ENCODE results near the gene CASKIN2.

CASKIN2 gene

DNA sequence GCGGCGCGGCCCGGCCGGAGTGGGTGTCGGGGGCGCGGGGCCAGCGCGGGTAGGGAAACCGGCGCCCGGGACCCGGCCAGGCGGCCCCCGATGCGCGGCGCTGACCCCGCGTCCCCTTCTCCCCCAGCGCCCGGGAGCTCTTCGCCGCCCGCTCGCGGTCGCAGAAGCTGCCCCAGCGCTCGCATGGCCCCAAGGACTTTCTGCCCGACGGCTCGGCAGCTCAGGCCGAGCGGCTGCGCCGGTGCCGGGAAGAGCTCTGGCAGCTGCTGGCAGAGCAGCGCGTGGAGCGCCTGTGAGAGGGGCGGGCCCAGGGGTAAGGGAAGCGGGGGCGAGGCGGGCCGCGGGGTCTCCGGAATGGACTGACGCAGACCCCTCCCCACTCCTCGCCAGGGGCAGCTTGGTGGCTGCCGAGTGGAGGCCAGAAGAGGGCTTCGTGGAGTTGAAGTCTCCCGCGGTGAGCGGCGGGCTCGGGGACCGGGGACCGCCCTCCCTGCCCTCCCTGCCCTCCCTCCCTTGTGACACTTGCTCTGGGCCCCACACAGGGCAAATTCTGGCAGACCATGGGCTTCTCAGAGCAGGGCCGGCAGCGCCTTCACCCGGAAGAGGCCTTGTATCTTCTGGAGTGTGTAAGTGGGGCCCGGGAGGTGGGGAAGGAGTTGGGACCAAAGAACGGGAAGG, 1.4 kb upstream of the CASKIN2 start:
- H3K27me3 ChIP-seq (ENCODE audit: low read depth, low read length) = no peaks in the 10 kb centered on the region
- H3K4me1 ChIP-seq (ENCODE audit: control insufficient read depth in 1 of 2, insufficient read depth in 2 of 2, low read length in 2 of 2) = peaks cover 10 to 40% of the 10 kb centered on the region in 2 donors
- no peak overlapping the region for H3K27ac ChIP-seq (ENCODE audit: low read length)
- peaks cover under 1 to 8% of the 10 kb centered on the region in 2 donors for H3K36me3 ChIP-seq (ENCODE audit: control insufficient read depth in 1 of 2, insufficient read depth in 2 of 2, low read length in 2 of 2)
- no peaks in the 10 kb centered on the region for H3K9me3 ChIP-seq (ENCODE audit: control insufficient read depth in 1 of 2, low read length in 2 of 2)
- H3K4me3 ChIP-seq (ENCODE audit: low read depth in 1 of 2, low read length in 2 of 2) = peak overlapping the region; percentile 50 to 83

DNA sequence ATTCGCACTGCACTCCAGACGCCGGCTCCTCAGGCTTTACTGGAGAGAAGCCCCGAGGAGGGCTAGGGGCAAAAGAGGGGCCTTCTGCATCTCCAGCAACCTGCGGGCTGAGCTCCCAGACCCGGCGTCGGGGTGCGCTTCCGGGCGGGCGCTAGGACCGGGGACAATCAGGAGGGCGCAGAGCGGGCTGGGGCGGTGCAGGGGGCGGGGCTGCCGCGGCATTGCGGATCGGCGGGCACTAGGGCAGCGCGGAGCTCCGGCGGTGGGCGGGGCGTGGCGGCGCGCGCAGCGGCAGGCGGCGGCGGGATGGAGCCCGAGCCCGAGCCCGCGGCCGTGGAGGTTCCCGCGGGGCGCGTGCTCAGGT, 900 bp upstream of the CASKIN2 start, which contains the start of gene TSEN54:
Gene TSEN54 (plus strand): TSS at position 274 of the 364 bp plus-strand sequence. CDS start 33 bp downstream, at position 307.
- Histone ChIP-seq H3K9me3 (ENCODE audit: control insufficient read depth in 1 of 2, low read length in 2 of 2) (no peaks in the 10 kb centered on the region), H3K27ac (ENCODE audit: low read length) (no peak within 1 kb of the TSS), H3K4me3 (ENCODE audit: low read depth in 1 of 2, low read length in 2 of 2) (peak within 1 kb of the TSS; percentile 68 to 83), H3K27me3 (ENCODE audit: low read depth, low read length) (no peaks in the 10 kb centered on the region), H3K36me3 (ENCODE audit: control insufficient read depth in 1 of 2, insufficient read depth in 2 of 2, low read length in 2 of 2) (peaks cover 3 to 8% of the 10 kb centered on the region in 2 donors), H3K4me1 (ENCODE audit: control insufficient read depth in 1 of 2, insufficient read depth in 2 of 2, low read length in 2 of 2) (peaks cover 10 to 43% of the 10 kb centered on the region in 2 donors)

DNA sequence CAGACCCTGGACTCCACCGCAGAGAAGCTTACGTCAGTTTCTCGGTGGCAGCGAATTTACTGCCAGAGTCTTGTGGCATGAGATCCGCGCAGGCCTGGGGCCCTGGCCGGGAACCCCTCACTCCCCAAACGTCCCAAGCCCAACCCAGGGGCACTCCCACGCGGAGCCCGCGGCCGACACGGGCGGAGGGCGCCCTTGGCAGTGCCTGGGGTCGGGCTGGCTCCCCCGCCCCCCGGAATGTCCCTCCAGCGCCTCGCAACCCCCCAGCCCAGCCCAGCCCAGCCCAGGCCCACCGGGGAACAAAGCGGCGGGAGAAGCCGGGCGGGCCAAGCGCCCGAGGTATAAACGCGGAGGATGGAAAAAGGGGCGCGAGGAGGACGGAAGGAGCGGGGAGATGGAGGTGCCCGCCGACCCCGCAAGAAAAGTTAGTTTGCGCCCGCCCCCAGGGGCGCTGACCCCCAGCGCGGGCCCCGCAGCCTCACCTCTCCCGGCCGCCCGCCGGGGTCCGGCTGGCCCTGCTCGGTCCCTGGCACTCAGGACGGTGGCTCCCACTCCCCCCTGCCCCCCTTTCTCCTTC, 330 bp downstream of the CASKIN2 start:
- H3K4me1 ChIP-seq (ENCODE audit: control insufficient read depth in 1 of 2, insufficient read depth in 2 of 2, low read length in 2 of 2) = peaks cover 10 to 46% of the 10 kb centered on the region in 2 donors
- peak overlapping the region; percentile 45 for H3K27ac ChIP-seq (ENCODE audit: low read length)
- H3K9me3 ChIP-seq (ENCODE audit: control insufficient read depth in 1 of 2, low read length in 2 of 2) = no peaks in the 10 kb centered on the region
- peaks cover 3 to 9% of the 10 kb centered on the region in 2 donors for H3K36me3 ChIP-seq (ENCODE audit: control insufficient read depth in 1 of 2, insufficient read depth in 2 of 2, low read length in 2 of 2)
- H3K27me3 ChIP-seq (ENCODE audit: low read depth, low read length) = no peaks in the 10 kb centered on the region
- H3K4me3 ChIP-seq (ENCODE audit: low read depth in 1 of 2, low read length in 2 of 2) = peak overlapping the region; percentile 65 to 83

DNA sequence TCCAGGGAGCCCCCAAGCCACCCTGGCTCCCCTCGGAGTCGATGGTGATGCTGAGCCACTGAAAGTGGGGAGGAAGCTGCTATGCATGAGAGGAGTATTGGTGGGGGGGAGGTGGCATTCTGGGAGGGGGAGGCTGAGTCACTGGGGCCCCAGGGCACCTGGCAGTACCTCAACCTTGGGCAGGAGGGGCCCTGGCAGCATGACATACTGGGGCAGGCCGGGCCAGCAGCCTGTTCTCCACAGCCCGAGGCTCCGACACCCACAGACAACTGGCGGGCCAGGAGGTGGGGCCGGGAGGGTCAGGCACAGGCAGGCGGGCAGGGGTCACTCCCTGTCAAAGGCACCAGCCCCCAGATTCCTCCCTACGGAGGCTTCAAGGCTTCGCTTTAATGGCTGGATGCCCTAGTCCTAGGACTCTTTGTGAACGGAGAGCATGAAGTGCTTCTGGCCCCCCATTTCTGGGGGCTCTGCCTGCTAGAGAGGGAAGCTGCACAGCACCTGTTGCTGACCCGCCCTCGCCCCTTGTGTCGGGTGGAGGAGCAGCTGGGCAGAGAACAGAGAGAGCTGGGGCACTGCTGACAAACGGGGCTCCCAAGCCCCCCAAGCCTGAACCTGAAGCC, 928 bp downstream of the CASKIN2 start:
- Histone ChIP-seq H3K4me3 (ENCODE audit: low read depth in 1 of 2, low read length in 2 of 2) (peak overlapping the region; percentile 65 to 83), H3K4me1 (ENCODE audit: control insufficient read depth in 1 of 2, insufficient read depth in 2 of 2, low read length in 2 of 2) (peaks cover 12 to 49% of the 10 kb centered on the region in 2 donors), H3K27me3 (ENCODE audit: low read depth, low read length) (no peaks in the 10 kb centered on the region), H3K36me3 (ENCODE audit: control insufficient read depth in 1 of 2, insufficient read depth in 2 of 2, low read length in 2 of 2) (peaks cover 3 to 9% of the 10 kb centered on the region in 2 donors), H3K9me3 (ENCODE audit: control insufficient read depth in 1 of 2, low read length in 2 of 2) (no peaks in the 10 kb centered on the region), H3K27ac (ENCODE audit: low read length) (peak overlapping the region; percentile 45)

DNA sequence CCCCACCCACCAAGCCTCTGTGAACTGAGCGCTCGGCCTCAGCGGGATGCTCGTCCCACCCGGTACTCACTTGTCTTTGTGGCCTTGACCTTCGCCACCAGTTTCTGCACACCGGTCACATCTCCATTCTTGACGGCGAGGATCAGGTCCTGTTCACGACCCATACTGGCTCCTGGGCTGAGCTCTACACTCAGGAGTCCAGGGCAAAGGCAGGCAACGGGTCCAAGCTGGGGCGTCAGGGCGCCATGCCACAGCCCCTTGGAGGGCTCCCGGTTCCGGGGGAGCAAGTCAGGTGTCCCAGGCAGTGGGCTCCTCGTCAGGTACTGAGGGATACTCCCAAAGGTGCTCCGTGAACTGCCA, 1.7 kb downstream of the CASKIN2 start:
- H3K9me3 ChIP-seq (ENCODE audit: control insufficient read depth in 1 of 2, low read length in 2 of 2) = no peaks in the 10 kb centered on the region
- H3K27ac ChIP-seq (ENCODE audit: low read length) = peak overlapping the region; percentile 23
- H3K4me3 ChIP-seq (ENCODE audit: low read depth in 1 of 2, low read length in 2 of 2) = peak overlapping the region; percentile 65 to 83
- peaks cover 18 to 57% of the 10 kb centered on the region in 2 donors for H3K4me1 ChIP-seq (ENCODE audit: control insufficient read depth in 1 of 2, insufficient read depth in 2 of 2, low read length in 2 of 2)
- H3K36me3 ChIP-seq (ENCODE audit: control insufficient read depth in 1 of 2, insufficient read depth in 2 of 2, low read length in 2 of 2) = peaks cover 3 to 9% of the 10 kb centered on the region in 2 donors
- H3K27me3 ChIP-seq (ENCODE audit: low read depth, low read length) = no peaks in the 10 kb centered on the region

DNA sequence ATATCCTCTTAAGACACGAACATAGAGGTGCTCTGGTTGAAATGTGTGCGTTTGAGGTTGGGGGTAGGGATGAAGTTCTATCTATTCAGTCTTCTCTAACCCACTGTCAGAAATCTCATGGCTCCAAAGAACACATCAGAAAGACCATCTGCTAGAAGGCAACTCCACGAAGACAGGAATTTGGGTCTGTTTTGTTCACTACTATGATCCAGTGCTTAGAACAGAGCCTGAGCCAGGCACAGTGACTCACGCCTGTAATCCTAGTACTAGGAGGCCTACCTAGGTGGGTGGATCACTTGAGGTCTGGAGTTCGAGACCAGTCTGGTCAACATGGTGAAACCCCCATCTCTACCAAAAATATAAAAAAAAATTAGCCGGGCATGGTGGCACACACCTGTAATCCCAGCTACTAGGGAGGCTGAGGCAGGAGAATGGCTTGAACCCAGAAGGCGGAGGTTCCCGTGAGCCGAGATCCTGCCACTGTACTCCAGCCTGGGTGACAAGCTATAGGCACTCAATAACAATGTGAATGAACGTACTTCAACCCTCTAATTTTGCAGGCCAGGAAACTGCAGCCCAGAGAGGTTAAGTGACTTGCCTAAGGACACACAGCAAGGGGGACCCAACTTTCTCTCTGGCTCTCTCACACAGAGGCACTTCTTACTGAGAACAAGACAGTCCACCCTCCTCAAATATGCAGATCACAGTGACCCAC, 2.3 kb downstream of the CASKIN2 start:
- peak overlapping the region; percentile 65 to 83 for H3K4me3 ChIP-seq (ENCODE audit: low read depth in 1 of 2, low read length in 2 of 2)

DNA sequence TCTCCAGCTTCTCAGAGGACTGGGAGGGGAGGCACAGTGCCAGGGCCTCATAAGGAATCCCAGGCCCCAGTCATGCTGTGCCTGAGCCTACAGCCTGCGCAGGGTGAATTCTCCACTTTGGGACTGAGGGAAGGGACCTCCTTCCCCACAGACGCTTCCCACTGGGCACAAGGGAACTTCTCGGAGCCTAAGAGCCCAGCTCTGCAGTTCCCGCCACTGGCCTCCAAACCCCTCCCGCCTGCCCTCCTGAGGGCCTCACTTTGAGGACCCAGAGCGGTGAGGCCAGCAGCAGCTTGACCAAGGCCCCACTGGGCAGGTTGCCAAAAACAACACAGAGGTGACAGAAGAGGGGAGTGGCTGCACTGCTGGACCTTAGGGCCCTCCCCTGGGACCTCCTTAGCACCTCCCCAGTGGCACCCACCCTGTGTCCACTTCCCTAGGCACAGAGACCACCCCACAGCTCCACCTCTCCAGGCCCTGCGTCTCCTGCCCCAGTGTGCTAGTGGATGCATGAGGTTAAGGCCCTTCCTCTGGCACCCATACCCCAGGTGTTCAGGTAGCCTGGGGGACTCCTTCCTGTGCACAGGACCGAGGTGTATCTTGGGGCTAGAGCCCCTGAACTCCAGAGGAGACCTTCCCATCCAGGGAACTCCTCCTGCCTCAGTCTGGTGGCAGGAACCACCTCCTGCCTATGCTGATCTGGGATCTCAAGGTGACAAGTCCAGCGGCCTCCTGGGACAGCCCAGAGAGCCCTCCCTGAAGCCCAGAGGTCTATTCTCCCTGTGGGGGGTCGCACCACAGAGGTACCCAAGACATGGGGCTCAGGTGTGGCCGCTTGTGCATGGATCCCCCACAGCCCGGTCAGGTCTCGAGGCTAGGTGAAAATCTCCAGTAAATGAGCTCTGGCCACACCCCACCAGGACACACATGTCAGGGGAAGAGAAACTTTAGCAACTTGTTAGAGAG, 3.4 kb downstream of the CASKIN2 start:
- peaks cover 9 to 54% of the 10 kb centered on the region in 2 donors for H3K4me1 ChIP-seq (ENCODE audit: control insufficient read depth in 1 of 2, insufficient read depth in 2 of 2, low read length in 2 of 2)

More for the DNA sequence above, 2.3 kb downstream of the CASKIN2 start:
- Histone ChIP-seq H3K27me3 (ENCODE audit: low read depth, low read length) (no peaks in the 10 kb centered on the region), H3K27ac (ENCODE audit: low read length) (no peak overlapping the region), H3K4me1 (ENCODE audit: control insufficient read depth in 1 of 2, insufficient read depth in 2 of 2, low read length in 2 of 2) (peaks cover 19 to 62% of the 10 kb centered on the region in 2 donors), H3K36me3 (ENCODE audit: control insufficient read depth in 1 of 2, insufficient read depth in 2 of 2, low read length in 2 of 2) (peaks cover 3 to 9% of the 10 kb centered on the region in 2 donors), H3K9me3 (ENCODE audit: control insufficient read depth in 1 of 2, low read length in 2 of 2) (no peaks in the 10 kb centered on the region)

DNA sequence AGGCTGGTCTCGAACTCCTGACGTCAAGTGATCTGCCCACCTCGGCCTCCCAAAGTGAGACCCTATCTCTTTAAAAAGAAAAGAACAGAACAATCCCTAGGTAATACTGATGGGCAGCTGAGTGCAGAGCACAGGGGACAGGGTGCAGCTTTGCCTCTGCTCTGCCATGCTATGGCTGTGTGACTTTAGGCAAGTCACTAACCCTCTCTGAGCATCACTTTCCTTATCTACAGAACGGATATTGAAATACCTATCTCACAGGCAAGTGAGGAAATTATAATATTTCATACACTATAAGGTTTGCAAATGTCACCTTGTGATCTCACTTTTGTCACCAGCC, 4.1 kb downstream of the CASKIN2 start:
- H3K27me3 ChIP-seq (ENCODE audit: low read depth, low read length) = no peaks in the 10 kb centered on the region
- H3K9me3 ChIP-seq (ENCODE audit: control insufficient read depth in 1 of 2, low read length in 2 of 2) = no peaks in the 10 kb centered on the region
- peaks cover 9 to 53% of the 10 kb centered on the region in 2 donors for H3K4me1 ChIP-seq (ENCODE audit: control insufficient read depth in 1 of 2, insufficient read depth in 2 of 2, low read length in 2 of 2)
- peaks cover 3 to 21% of the 10 kb centered on the region in 2 donors for H3K36me3 ChIP-seq (ENCODE audit: control insufficient read depth in 1 of 2, insufficient read depth in 2 of 2, low read length in 2 of 2)
- H3K27ac ChIP-seq (ENCODE audit: low read length) = no peak overlapping the region
- H3K4me3 ChIP-seq (ENCODE audit: low read depth in 1 of 2, low read length in 2 of 2) = peak overlapping the region; percentile 33 to 83

More for the DNA sequence above, 3.4 kb downstream of the CASKIN2 start:
- Histone ChIP-seq H3K4me3 (ENCODE audit: low read depth in 1 of 2, low read length in 2 of 2) (peak overlapping the region; percentile 33 to 83), H3K27ac (ENCODE audit: low read length) (no peak overlapping the region), H3K27me3 (ENCODE audit: low read depth, low read length) (no peaks in the 10 kb centered on the region), H3K36me3 (ENCODE audit: control insufficient read depth in 1 of 2, insufficient read depth in 2 of 2, low read length in 2 of 2) (peaks cover 3 to 15% of the 10 kb centered on the region in 2 donors), H3K9me3 (ENCODE audit: control insufficient read depth in 1 of 2, low read length in 2 of 2) (no peaks in the 10 kb centered on the region)

DNA sequence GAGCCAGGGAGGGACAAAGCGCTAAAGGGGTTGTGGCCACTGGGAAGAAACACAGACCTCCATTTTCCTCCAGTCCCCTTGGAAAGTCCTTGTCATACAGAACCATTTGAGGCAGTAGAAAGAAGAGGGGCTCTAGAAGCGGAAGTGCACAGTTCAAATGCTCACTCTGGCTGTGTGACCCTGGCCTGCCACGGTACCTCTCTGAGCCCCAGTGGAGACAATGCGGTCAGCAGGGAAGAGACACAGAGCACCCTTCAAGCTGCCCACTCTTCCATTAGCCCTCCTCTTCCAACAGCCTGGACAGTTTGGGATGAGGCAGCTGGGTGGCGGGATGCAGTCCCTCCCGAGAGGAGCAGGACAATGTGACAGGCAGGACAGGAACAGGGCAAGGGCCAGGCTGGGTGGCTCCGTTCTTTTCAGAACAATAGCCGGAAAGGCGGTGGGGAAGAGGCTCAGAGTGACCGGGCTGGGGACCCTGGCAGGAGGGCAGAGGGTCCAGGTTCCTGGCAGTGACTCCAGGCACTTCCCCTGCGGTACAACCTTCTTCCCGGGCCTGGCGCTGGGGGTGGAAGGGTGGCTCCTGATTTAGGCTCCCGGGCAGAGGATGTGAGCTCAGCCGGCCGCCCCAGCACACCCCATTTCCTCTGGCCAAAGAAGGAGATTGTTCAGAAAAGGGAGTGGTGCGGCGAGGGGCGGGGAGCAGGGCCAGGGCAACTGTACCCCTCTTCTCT, 5.6 kb downstream of the CASKIN2 start:
- Histone ChIP-seq H3K4me1 (ENCODE audit: control insufficient read depth in 1 of 2, insufficient read depth in 2 of 2, low read length in 2 of 2) (peaks cover 9 to 53% of the 10 kb centered on the region in 2 donors), H3K4me3 (ENCODE audit: low read depth in 1 of 2, low read length in 2 of 2) (peak overlapping the region in 1 of 2 donors; percentile 0), H3K27me3 (ENCODE audit: low read depth, low read length) (no peaks in the 10 kb centered on the region), H3K9me3 (ENCODE audit: control insufficient read depth in 1 of 2, low read length in 2 of 2) (no peaks in the 10 kb centered on the region), H3K27ac (ENCODE audit: low read length) (peak overlapping the region; percentile 63), H3K36me3 (ENCODE audit: control insufficient read depth in 1 of 2, insufficient read depth in 2 of 2, low read length in 2 of 2) (peaks cover 11 to 35% of the 10 kb centered on the region in 2 donors)

DNA sequence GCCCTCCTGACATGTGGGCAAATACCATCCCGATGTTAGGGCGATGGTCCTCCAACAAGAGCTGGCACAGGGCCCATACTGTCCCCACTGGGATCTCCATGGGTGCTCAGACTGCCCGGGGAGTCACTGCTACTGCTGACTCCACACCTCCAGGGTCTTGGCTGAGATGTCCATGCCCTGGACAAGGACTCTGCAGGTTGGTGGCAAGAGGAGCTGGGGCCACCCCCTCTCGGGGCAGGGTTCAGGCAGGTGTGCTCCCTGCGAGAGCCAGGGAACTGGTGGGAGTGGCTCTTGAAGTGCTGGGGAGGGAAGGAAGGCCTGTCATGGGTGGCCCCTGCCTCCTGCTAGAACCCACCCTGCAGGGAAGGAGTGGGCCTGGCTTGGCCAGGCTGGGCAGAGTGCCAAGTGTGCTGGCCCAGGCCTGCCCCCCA, 6.4 kb downstream of the CASKIN2 start:
- no peak overlapping the region for H3K4me3 ChIP-seq (ENCODE audit: low read depth in 1 of 2, low read length in 2 of 2)
- H3K9me3 ChIP-seq (ENCODE audit: control insufficient read depth in 1 of 2, low read length in 2 of 2) = no peaks in the 10 kb centered on the region
- H3K27me3 ChIP-seq (ENCODE audit: low read depth, low read length) = no peaks in the 10 kb centered on the region
- peaks cover 11 to 41% of the 10 kb centered on the region in 2 donors for H3K36me3 ChIP-seq (ENCODE audit: control insufficient read depth in 1 of 2, insufficient read depth in 2 of 2, low read length in 2 of 2)
- peak overlapping the region; percentile 63 for H3K27ac ChIP-seq (ENCODE audit: low read length)
- H3K4me1 ChIP-seq (ENCODE audit: control insufficient read depth in 1 of 2, insufficient read depth in 2 of 2, low read length in 2 of 2) = peaks cover 9 to 46% of the 10 kb centered on the region in 2 donors
